OCI-LY1 (cell line): ENCODE measurements around the gene RAB22A.

ENCODE experiments used
- H2AFZ ChIP-seq: fragments of 200-600 bp; sonication (generic), shearing (Covaris generic); 2 replicates; pipeline ENCODE4 v1.6.0; 2014; ENCODE audit warnings: antibody characterized with exemption, mild to moderate bottlenecking, low read length
- H3F3A ChIP-seq: fragments of 200-600 bp; sonication (generic), shearing (Covaris generic); 2 replicates; pipeline ENCODE4 v1.6.0; 2014; ENCODE audit warnings: mild to moderate bottlenecking, antibody characterized with exemption, low read length, moderate library complexity; ENCODE audit not compliant: insufficient read depth
- H3K27ac ChIP-seq: fragments of 200-600 bp; sonication (generic); 2 replicates; pipeline ENCODE4 v1.5.1; 2014; ENCODE audit warnings: low read length, mixed run types, mild to moderate bottlenecking, low read depth; ENCODE audit not compliant: poor library complexity, severe bottlenecking
- H3K27me3 ChIP-seq: fragments of 200-600 bp; sonication (generic); 2 replicates; pipeline ENCODE4 v1.6.0; 2014; ENCODE audit warnings: antibody characterized with exemption, mild to moderate bottlenecking, low read length, moderate library complexity; ENCODE audit not compliant: insufficient read depth
- H3K36me3 ChIP-seq: fragments of 200-600 bp; sonication (generic); 2 replicates; pipeline ENCODE4 v1.6.1; 2014; ENCODE audit warnings: mild to moderate bottlenecking, antibody characterized with exemption, low read length, moderate library complexity, mixed read lengths; ENCODE audit not compliant: insufficient read depth
- H3K4me1 ChIP-seq: fragments of 200-600 bp; sonication (generic); 2 replicates; pipeline ENCODE4 v1.5.1; 2014; ENCODE audit warnings: mild to moderate bottlenecking, low read length, moderate library complexity; ENCODE audit not compliant: insufficient read depth, severe bottlenecking
- H3K4me2 ChIP-seq: fragments of 200-600 bp; sonication (generic), shearing (Covaris generic); 2 replicates; pipeline ENCODE4 v1.6.1; 2014; ENCODE audit warnings: low read length
- H3K4me3 ChIP-seq: fragments of 200-600 bp; sonication (generic); 2 replicates; pipeline ENCODE4 v1.5.1; 2014; ENCODE audit warnings: low read length, low read depth, mild to moderate bottlenecking, mixed read lengths; ENCODE audit not compliant: poor library complexity, severe bottlenecking
- H3K79me2 ChIP-seq: fragments of 200-600 bp; shearing (Covaris generic); 2 replicates; pipeline ENCODE4 v1.6.1; 2016; ENCODE audit warnings: mixed run types, low read length, mixed read lengths; ENCODE audit not compliant: insufficient read depth
- H3K9ac ChIP-seq: fragments of 200-600 bp; sonication (generic), shearing (Covaris generic); 2 replicates; pipeline ENCODE4 v1.6.1; 2014; ENCODE audit warnings: mild to moderate bottlenecking, low read length, mixed read lengths
- H3K9me2 ChIP-seq: fragments of 200-600 bp; sonication (generic), shearing (Covaris generic); 2 replicates; pipeline ENCODE4 v1.6.1; 2014; ENCODE audit warnings: low read depth, mild to moderate bottlenecking, low read length, mixed read lengths
- H3K9me3 ChIP-seq: fragments of 200-600 bp; shearing (Covaris generic); 2 replicates; pipeline ENCODE4 v1.6.1; 2014; ENCODE audit warnings: low read length, mixed read lengths
- H4K20me1 ChIP-seq: fragments of 200-600 bp; sonication (generic), shearing (Covaris generic); 2 replicates; pipeline ENCODE4 v1.6.0; 2016; ENCODE audit warnings: mild to moderate bottlenecking, low read length; ENCODE audit not compliant: insufficient read depth
- EZH2 ChIP-seq: fragments of 200-600 bp; sonication (generic), shearing (Covaris generic); IDR thresholded peaks from 2 replicates; pipeline ENCODE4 v1.8.0; 2017; ENCODE audit warnings: borderline replicate concordance, mixed run types, mild to moderate bottlenecking, antibody characterized with exemption, low read length, moderate library complexity, mixed read lengths
- TF ChIP-seq, protein P1 (sequence below): fragments of 200-600 bp; sonication (generic), shearing (Covaris generic); IDR thresholded peaks from 2 replicates; pipeline ENCODE4 v1.5.1; 2017; ENCODE audit warnings: mild to moderate bottlenecking, antibody characterized with exemption, low read length, moderate library complexity, mixed read lengths

Gene RAB22A

DNA sequence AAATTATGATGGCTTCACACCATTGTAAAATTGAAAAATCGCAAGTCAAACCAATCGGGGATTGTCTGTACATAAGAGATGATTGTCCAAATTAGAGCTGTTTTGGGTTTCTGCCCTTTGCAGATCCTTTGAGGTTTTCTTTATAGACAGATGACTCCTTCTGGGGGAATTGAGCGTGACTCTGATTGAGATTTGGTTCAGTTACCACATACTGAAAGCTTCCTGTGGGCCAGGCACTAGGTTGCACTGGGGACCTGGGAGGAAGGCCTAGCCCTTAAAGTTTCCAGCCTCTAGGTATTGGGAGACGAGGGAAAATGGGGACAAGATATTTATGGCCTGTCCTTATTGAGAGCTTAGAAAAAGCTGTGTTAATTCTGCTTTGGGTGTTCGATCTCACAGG is 88.7 kb downstream of the RAB22A start:
- H3K4me3 ChIP-seq: no peak overlapping the region
- H3K9me3 ChIP-seq: no peaks in the 10 kb centered on the region
- TF ChIP-seq EZH2: no peak
- TF ChIP-seq, protein P1, sequence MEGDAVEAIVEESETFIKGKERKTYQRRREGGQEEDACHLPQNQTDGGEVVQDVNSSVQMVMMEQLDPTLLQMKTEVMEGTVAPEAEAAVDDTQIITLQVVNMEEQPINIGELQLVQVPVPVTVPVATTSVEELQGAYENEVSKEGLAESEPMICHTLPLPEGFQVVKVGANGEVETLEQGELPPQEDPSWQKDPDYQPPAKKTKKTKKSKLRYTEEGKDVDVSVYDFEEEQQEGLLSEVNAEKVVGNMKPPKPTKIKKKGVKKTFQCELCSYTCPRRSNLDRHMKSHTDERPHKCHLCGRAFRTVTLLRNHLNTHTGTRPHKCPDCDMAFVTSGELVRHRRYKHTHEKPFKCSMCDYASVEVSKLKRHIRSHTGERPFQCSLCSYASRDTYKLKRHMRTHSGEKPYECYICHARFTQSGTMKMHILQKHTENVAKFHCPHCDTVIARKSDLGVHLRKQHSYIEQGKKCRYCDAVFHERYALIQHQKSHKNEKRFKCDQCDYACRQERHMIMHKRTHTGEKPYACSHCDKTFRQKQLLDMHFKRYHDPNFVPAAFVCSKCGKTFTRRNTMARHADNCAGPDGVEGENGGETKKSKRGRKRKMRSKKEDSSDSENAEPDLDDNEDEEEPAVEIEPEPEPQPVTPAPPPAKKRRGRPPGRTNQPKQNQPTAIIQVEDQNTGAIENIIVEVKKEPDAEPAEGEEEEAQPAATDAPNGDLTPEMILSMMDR: no peak
- no peak overlapping the region for H3K4me2 ChIP-seq
- H3K36me3 ChIP-seq: peaks cover 50% of the 10 kb centered on the region
- no peak overlapping the region for H3K27ac ChIP-seq
- no peaks in the 10 kb centered on the region for H3K27me3 ChIP-seq
- no peak overlapping the region for H2AFZ ChIP-seq
- H3K9me2 ChIP-seq: no peaks in the 10 kb centered on the region
- peaks cover 41% of the 10 kb centered on the region for H3K4me1 ChIP-seq
- H3K9ac ChIP-seq: no peak overlapping the region
- H4K20me1 ChIP-seq: 0 out of 2 replicates have a peak, but pooled peaks cover 2% of the 10 kb centered on the region
- peaks cover 92% of the 10 kb centered on the region for H3K79me2 ChIP-seq
- no peaks in the 10 kb centered on the region for H3F3A ChIP-seq

DNA sequence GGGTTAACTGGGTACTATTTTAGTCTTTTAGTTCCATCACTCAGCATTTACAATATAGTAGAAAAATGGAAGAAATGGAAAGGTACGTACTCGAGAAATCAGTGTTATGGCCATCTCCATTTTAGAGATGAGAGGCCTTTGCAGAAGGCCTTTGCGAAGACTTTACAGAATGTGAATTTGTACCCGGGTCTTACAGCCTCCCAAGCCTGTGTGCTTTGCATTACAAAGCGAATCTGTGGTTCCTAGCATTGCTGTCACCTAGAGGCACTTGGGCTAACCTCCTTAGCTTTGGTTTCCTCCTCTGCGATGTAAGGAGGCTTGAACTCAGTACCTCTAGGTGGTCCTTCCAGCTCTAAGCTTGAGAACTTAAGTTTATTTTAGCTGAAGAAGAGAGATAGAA is 90.4 kb downstream of the RAB22A start:
- H3F3A ChIP-seq: no peaks in the 10 kb centered on the region
- no peak for TF ChIP-seq EZH2
- TF ChIP-seq, protein P1: no peak

DNA sequence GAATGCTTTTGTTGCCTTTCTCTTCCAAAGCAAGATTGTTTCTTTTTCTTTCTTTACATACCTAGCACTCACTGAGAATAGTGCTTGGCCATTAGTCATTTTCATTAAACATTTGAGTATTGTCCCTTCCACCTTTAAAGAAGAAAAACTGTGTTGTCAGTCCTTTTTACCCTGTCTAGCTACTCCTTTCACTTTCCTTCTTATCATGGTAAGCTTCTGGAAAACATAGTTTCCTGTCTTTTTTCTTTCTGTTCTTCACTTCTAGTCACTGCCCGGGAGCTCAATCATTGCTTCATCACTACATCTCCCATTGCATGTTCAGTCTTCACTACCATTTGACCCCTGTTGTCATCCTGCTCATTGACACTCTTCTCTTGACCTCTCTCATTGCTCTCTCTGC is 91.6 kb downstream of the RAB22A start:
- Histone ChIP-seq H4K20me1 (no peaks in the 10 kb centered on the region), H3K4me2 (peak overlapping the region; percentile 43; the same call in 1 of the 2 replicates)

More for the DNA sequence above, 90.4 kb downstream of the RAB22A start:
- Histone ChIP-seq H4K20me1 (no peaks in the 10 kb centered on the region), H3K9me2 (no peaks in the 10 kb centered on the region), H3K9ac (no peak overlapping the region), H3K9me3 (no peaks in the 10 kb centered on the region), H3K4me1 (peaks cover 51% of the 10 kb centered on the region), H3K4me3 (no peak overlapping the region), H3K79me2 (peaks cover 92% of the 10 kb centered on the region), H3K27me3 (no peaks in the 10 kb centered on the region), H2AFZ (no peak overlapping the region), H3K36me3 (peaks cover 35% of the 10 kb centered on the region), H3K4me2 (no peak overlapping the region), H3K27ac (no peak overlapping the region)

More for the DNA sequence above, 91.6 kb downstream of the RAB22A start:
- H3K27ac ChIP-seq: no peak overlapping the region
- H3K9me2 ChIP-seq: no peaks in the 10 kb centered on the region
- TF ChIP-seq, protein P1: no peak
- no peak for TF ChIP-seq EZH2
- H3K9me3 ChIP-seq: no peaks in the 10 kb centered on the region
- peaks cover 90% of the 10 kb centered on the region for H3K79me2 ChIP-seq
- no peak overlapping the region for H3K9ac ChIP-seq
- H2AFZ ChIP-seq: no peak overlapping the region
- H3F3A ChIP-seq: no peaks in the 10 kb centered on the region
- no peak overlapping the region for H3K4me3 ChIP-seq
- peaks cover 57% of the 10 kb centered on the region for H3K4me1 ChIP-seq
- no peaks in the 10 kb centered on the region for H3K27me3 ChIP-seq
- peaks cover 28% of the 10 kb centered on the region for H3K36me3 ChIP-seq
